Measurements from ENCODE around the gene PNMA6F.

The PNMA6F gene

DNA sequence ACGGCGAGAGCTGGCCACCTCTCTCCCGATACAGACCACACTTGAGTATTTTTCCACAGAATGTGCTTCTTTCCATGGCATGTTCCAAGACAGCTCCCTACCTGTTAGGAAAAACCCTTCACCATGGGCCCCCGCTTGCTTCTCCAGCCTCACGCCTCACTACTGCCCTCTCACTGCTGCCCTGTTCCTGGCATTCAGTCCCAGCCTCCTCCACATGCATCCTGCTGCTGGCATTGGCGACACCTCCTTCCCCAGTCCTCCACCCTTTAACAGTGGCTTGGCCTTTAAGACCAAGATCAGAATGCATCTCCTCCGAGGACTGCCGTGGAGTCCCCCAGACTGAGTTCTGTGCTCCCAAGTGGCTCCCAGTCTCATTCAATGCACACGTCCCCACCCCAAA is 10.7 kb downstream of the PNMA6F start:
- TF ChIP-seq, protein P1, sequence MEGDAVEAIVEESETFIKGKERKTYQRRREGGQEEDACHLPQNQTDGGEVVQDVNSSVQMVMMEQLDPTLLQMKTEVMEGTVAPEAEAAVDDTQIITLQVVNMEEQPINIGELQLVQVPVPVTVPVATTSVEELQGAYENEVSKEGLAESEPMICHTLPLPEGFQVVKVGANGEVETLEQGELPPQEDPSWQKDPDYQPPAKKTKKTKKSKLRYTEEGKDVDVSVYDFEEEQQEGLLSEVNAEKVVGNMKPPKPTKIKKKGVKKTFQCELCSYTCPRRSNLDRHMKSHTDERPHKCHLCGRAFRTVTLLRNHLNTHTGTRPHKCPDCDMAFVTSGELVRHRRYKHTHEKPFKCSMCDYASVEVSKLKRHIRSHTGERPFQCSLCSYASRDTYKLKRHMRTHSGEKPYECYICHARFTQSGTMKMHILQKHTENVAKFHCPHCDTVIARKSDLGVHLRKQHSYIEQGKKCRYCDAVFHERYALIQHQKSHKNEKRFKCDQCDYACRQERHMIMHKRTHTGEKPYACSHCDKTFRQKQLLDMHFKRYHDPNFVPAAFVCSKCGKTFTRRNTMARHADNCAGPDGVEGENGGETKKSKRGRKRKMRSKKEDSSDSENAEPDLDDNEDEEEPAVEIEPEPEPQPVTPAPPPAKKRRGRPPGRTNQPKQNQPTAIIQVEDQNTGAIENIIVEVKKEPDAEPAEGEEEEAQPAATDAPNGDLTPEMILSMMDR (IDR thresholded peaks at IDR 0.05; ENCODE audit: insufficient read depth, low read depth, low read length, missing control alignments): no peak
- H3K4me3 ChIP-seq (ENCODE audit: low read depth, low read length): no peak overlapping the region
- no peak for DNase-seq (ENCODE audit: low read depth)

DNA sequence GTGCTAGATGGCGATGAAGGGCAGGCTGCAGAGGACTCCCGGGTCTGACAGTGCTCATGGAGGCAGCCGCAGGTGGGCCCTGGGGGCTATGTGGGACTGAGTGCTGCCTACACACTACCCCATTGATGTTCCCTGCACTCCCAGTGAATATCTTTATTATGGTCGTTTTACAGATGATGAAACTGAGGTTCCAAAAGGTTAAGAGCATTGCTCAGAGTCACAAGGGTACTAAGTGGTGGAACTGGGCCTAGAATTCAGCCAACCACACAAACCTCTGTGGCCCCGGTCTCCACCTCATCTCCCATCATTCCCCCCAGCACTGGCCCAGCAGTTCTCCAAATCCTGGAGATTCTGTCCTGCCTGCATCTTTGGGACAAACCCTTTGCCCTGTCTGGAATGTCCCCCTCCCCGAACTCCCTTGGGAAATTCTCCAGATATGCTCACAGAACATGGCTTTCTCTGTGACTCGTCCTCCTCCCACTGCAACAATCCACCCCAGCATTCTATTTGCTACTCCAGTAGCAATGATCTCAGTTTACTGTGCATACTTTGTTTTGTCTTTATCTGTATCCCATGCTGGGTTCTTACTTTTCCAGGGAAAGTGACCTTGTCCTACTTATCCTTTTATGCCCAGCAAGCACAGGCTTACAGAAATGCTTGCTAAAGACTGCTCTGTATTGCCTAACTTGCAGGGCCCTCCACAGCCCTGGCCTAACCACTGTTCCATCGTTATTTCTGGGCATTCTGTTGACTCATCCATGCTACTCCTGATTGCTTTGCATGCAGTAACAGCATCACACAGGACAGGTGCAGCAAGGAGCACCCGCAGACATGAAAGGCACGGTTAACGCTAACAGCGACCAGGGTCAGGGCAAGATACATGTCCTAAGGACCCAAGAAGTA is 14.0 kb downstream of the PNMA6F start:
- DNase-seq (ENCODE audit: low read depth): no peak
- TF ChIP-seq, protein P1 (IDR thresholded peaks at IDR 0.05; ENCODE audit: insufficient read depth, low read depth, low read length, missing control alignments): no peak
- H3K4me3 ChIP-seq (ENCODE audit: low read depth, low read length): no peak overlapping the region

DNA sequence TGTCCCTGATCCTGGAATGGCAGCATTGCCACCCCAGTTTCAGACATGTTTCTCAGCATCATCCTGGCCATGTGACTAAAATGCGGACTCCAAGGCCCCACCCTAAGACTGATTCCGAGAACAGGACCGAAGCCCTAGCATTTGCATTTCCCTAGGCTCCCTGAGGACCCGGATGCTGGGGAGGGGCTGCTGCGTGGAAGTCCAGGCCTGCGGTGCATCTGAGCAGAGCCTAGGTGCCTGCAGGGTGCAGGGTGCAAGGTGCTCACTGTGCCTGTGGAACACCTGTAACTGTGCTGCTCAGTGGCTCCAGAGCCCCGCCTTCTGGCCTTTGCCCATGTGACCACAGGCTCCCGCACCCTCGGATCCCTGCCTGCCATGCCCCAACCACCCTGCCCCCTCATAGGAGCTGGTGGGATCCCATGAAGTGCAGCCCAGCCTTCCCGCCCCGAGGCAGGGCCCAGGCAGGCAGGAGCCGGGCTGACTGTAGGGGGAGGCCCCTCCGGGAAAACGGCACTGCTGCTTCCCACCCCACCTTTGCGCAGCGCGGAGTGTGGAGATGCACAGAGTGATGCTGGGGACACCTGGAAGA is 14.9 kb downstream of the PNMA6F start:
- DNase-seq (ENCODE audit: low read depth): no peak
- TF ChIP-seq, protein P1 (IDR thresholded peaks at IDR 0.05; ENCODE audit: insufficient read depth, low read depth, low read length, missing control alignments): no peak
- H3K4me3 ChIP-seq (ENCODE audit: low read depth, low read length): no peak overlapping the region

DNA sequence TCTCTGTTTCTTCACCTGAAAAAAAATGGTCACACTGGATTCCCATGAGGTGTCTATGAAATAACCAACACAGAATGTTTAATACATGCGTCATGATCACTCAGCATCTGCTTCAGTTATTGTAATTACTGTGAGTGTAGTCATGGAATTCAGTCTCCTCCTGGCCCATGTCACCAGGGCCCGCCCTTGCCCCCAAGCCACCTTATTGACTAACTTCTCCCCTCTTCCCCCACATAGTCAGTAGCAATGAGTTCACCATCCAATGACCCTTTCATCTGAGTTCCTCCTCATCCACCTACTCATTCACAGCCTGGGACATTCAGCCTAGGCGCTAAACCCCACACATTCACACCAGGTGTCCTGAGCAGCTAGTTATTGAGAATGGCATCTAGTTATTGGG is 15.6 kb downstream of the PNMA6F start:
- no peak overlapping the region for H3K4me3 ChIP-seq (ENCODE audit: low read depth, low read length)
- DNase-seq (ENCODE audit: low read depth): no peak
- TF ChIP-seq, protein P1 (IDR thresholded peaks at IDR 0.05; ENCODE audit: insufficient read depth, low read depth, low read length, missing control alignments): no peak

DNA sequence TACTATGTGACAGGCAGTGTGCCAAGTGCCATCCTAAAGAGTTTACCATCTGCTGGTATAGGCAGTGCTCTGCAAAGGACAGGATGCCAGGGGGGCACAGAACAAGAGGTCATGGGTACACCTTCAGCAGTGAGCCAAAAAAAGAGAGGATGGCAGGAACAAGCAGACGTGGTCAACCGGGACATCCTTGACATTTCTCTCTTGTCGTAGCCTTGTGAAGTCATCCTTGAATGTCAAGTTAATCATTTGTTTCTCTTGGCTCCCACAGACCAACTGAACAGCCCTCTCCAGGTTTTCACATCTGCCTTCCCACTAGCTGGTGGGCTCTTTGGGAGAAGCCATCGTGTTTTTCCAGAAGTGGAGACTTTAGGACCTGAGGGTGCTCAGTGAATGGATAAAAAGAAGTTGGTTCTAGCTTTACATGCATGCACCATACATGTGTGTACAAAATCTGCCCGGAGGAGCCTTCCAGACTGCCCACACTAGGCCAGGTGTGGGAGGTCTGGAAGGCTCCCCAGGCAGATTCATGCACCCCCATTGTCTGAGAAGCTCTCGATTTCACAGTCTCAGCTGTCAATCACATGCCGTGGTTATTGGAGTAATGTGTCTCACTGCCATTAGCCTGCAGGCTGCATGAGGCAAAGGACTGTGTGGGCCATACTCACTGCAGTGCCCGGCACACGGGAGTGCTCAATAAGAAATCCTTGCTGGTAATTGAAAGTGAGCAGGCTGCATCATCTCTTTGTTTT is 16.4 kb downstream of the PNMA6F start:
- DNase-seq (ENCODE audit: low read depth): no peak
- H3K4me3 ChIP-seq (ENCODE audit: low read depth, low read length): no peak overlapping the region
- TF ChIP-seq, protein P1 (IDR thresholded peaks at IDR 0.05; ENCODE audit: insufficient read depth, low read depth, low read length, missing control alignments): no peak

DNA sequence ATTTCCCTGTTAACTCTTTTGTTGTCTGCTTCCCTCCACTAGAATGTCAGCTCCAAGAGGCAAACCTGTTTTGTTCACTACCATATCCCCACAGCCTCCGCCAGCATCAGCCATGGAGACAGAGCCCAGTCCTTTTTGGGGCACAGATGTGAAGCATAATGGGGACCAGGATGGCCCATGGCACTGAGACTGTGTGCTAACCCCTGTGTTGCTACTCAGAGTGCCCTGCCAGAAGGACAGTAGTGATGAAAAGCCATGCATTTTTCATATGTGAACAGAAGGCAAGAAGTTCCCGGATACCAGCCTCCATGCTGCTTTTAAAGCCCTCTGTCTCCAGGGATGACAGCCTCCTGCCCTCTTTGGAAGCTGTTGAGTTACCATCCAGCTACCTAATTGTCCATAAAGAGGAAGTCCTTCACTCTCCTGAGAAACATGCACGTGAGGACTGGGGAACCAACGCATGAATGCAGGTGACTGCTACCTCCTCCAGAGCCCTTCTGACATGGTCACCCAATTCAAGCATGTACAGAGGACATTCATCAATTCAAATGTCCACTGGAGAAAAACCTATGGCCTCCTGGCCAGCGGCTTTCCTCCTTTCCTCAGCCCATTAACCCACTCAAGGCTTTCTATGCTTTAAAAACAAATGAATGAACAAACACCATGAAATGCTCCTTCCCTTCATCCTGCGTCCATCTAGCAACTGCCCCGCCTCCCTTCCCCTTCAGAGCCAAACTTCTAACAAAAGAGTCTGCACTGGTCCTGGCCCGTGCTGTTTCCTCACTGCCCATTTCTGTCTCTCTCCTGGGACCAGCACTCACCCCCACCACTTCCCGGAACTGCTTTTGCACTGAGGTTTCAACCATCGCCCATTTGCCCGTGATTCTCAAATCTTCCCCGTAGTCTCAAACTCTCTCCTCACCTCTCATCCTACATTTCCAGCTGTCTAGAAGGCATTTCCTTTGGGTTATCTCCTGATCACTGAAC is 18.0 kb downstream of the PNMA6F start:
- TF ChIP-seq, protein P1 (IDR thresholded peaks at IDR 0.05; ENCODE audit: insufficient read depth, low read depth, low read length, missing control alignments): no peak
- no peak for DNase-seq (ENCODE audit: low read depth)
- no peak overlapping the region for H3K4me3 ChIP-seq (ENCODE audit: low read depth, low read length)

Data from GM12865 (cell line).